Left colon (tissue), 2 donors: ENCODE data around the gene LRFN3. TPM values are rescaled to one million over a fixed set of nuclear protein-coding genes. Genes with fewer than 3 reads are reported as not detected.
"Not testable (repeated sequence)": the region's sequence is repeated elsewhere in the genome, so short reads cannot be mapped to it uniquely, and the experiment has no call there.

Experiments
- ATAC-seq: fragments of 200-7000 bp; cut with Tn5 transposase; one replicate; pipeline ENCODE4 v1.9.1; 2020; ENCODE audit warnings: mild to moderate bottlenecking, moderate library complexity
- DNase-seq, 2 donors: peaks; one replicate each; pipeline ENCODE4 v3.0.0-alpha.2; 2020
- intact Hi-C, 2 donors: fragments of 100-400 bp; cut with DNase I in 1 of 2; cut with micrococcal nuclease in 1 of 2; formaldehyde crosslinking; loops; one replicate each; pipeline versions ENCODE4 v1.11.2 to v1.14.0; 2022; cut with DNase I, micrococcal nuclease
- total RNA-seq, 2 donors: library from RNA; stranded (reverse); fragmentation: NEBNext Ultra II Directional; extraction: Animal tissue kit (Norgen Biotek cat#: 25700); gene quantifications; one replicate each; pipeline ENCODE4 v1.2.1, GENCODE V29; 2021
- donor health status: DM: no; HTN: no; CAD: no.
- donor health status: DM: yes; HTN: yes; CAD: no.

The LRFN3 gene
- total RNA-seq, 2 donors from 2014 or later = 12.5 to 14.7 TPM

DNA sequence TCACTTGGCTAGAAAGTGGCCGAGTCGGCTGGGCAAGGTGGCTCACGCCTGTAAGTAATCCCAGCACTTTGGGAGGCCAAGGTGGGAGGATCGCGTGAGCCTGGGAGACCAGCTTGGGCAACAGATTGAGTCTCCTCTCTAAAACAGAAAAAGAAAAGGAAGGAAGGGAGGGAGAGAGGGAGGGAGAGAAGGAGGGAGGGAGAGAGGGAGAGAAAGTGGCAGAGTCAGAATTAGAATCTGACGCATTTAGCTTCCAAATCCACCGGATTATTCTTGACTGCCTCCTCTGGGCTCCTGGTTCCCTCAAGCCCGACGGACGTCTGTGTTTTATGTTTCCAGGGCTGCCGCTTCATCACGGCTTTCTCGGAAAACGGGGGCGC lies 22.5 kb downstream of the LRFN3 start:
- no peak for ATAC-seq
- DNase-seq = no peak
- intact Hi-C loops = no loop called here

DNA sequence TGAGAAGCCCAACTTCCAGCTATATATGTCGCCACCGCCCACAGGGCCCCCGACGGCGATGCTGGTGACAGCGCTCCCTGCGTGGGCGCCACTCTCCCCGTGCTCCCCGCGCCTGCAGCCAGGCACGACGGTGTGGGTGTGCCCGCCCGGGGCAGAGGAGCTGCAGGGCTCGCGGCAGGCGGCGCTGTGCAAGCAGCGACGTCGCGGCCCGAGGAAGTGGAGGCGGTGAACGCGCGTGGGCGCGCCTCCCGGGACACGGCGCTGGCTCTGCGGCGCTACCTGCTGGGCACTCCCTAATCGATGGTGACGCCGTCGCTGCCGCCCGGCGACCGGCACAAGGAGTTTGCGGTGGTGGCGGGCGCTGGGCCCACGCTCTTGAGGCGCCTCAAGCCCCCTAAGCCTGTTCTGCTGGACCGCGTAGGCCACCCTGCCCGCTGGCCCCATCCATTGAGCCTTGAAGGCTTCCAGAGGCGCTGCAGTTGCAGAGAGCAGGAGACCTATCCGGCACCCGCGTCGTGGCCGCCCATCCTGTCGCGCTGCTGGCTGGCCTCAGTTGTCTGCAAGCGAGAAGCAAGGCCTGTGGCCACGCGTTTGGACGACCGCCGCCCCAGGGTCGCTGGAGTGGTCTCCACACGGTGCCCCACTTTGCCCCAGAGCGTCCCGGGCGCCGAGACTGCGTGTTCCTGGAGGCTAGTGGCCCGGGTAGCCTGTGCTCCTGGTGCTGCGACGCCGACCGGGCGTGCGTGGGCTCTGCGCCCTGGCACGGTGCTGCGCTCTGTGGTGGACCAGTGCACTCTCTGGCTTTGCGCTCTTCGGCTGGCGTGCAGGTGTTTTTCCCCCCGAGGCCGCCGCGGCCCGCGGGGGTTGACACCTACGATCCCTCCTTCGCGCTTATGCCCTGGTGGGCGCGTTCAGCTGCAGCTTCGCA lies 23.1 kb downstream of the LRFN3 start:
- peak in 1 of 2 donors; percentile 40 for DNase-seq
- intact Hi-C loops = no loop called here
- peak; percentile 59 for ATAC-seq

DNA sequence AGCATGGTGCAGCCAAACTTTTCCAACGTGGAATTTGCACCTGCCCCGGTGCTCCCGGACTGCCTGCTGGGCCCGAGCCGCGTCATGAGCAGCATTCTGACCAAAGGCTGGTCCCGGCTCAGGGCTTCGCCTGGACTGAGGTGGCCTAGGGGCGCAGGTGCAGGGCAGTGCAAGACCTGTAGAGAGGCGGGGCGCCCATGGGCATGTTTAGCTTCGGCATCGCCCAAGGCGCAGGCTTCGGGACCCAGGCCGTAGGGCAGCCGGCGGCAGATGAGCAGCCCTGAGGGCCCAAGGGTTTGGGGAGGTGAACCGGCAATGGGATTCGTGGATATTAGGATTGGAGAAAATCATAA lies 23.8 kb downstream of the LRFN3 start:
- DNase-seq (no peak), ATAC-seq (no peak)
- intact Hi-C loops = no loop called here

- intact Hi-C loops = no loop called here
- no peak for DNase-seq
- no peak for ATAC-seq
Measured at GRCh38 chr19:35960432-35960972, 24.3 kb downstream of the LRFN3 start.

DNA sequence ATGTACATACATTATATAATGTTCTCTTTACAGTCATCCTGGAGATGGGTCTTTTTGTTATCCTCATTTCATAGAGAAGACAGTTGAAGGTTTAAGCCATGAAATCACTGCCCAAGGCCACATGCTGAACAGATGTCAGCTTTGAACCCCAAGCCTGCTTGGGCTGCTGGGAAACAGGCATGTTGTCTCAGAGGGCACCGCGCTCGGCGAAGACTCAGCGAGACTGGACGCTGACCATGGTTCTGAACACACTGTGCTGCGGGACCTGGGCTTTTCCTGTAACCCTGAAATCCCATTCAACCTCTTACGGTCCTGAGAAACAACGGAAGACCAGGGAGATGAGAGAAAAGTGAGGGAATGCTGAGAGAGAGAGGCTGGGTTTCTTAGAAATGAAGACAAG lies 27.3 kb downstream of the LRFN3 start:
- intact Hi-C loops = no loop called here
- peak; percentile 52 for ATAC-seq
- DNase-seq = peak in 1 of 2 donors; percentile 41

DNA sequence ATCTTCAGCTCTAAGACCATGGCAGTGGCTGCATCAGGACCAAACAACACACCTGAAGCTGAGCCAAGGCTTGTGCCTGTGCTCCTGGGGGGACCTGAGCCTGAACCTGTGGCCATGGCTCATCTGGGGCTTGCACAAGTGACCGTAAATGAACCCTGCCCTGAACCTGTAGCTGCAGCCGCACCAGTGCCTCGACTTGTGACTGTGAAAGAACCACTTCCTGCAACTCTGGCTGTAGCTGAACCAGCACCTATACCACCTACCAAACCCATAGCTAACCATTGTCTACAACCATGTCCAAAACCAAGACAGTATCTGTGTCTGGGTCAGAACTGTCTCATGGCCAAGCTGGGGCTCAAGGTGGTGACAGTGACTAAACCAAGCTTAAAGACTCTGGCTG lies 30.6 kb downstream of the LRFN3 start:
- ATAC-seq = no peak
- DNase-seq = no peak
- intact Hi-C loops = no loop called here

- intact Hi-C loops = no loop called here
- no peak for ATAC-seq
- no peak for DNase-seq
Measured at GRCh38 chr19:35973487-35973886, 37.3 kb downstream of the LRFN3 start.

DNA sequence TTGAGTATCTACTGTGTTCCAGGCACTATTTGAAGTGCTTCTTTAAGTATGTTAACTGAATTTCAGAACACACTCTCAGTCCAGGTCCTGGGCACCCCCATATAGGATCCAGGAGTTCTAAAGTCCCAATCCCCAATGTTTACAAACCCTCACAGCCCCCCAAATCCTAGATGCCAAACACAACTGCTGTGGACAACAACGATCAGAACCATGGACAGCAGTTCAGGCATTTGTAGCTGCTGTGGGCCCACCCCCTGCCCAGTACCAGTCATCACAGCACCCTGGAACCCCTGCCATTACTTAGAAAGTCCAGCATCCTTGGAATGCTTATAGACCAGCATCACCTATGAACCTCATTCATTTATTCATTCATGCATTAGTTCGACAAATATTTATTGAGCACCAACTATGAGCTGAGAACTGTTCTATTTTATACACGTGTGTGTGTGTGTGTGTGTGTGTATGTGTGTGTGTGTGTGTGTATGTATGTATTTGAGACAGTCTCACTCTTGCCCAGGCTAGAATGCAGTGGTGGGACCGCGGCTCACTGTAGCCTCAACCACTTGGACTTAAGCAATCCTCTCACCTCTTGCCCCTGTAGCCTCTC lies 39.5 kb downstream of the LRFN3 start:
- no peak for ATAC-seq
- intact Hi-C loops = no loop called here
- DNase-seq = no peak

- intact Hi-C loops = no loop called here
- DNase-seq (no peak), ATAC-seq (no peak)
Measured at GRCh38 chr19:35977446-35978222, 41.5 kb downstream of the LRFN3 start.

GRCh38 chr19:35978271-35978670 lies 42.1 kb downstream of the LRFN3 start:
- ATAC-seq = no peak
- DNase-seq = no peak
- intact Hi-C loops = no loop called here

- intact Hi-C loops = no loop called here
- ATAC-seq (no peak), DNase-seq (no peak)
Measured at GRCh38 chr19:35978832-35979365, 42.7 kb downstream of the LRFN3 start.

DNA sequence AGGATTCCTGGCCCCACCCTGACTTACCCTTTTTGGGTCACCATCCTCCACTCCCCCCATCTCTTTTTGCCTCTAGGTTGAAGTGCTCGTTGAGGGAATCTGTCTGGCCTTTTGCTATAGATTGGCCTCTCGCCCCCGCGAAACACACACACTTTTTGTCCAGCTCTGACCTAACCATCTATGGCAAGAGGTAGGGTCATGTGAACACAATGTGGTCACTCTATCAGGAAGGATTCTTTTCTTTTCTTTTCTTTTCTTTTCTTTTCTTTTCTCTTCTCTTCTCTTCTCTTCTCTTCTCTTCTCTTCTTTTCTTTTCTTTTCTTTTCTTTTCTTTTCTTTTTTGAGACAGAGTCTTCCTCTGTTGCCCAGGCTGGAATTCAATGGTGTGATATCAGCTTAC lies 44.8 kb downstream of the LRFN3 start:
- intact Hi-C loops, ATAC-seq, DNase-seq: not testable (repeated sequence)

DNA sequence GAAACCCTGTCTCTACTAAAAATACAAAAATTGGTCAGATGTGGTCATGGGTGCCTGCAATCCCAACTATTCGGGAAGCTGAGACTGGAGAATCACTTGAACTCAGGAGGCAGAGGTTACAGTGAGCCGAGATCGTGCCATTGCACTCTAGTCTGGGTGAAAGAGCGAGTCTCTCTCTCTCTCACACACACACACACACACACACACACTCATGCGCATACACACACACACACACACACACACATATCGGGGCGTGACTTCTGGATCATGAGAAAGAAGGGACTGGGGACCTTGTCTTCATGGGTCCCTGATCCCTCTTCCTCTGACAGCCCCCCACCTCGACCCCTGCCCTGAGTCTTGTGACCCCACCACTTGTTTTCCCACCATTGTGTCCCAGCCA lies 47.0 kb downstream of the LRFN3 start:
- intact Hi-C loops = no loop called here
- ATAC-seq (no peak), DNase-seq (no peak)

GRCh38 chr19:35986111-35986510 lies 49.9 kb downstream of the LRFN3 start:
- intact Hi-C loops = no loop called here
- DNase-seq = no peak
- no peak for ATAC-seq

GRCh38 chr19:35986664-35987570 lies 50.7 kb downstream of the LRFN3 start:
- peak; percentile 35 to 50 for DNase-seq
- intact Hi-C loops = no loop called here
- peak; percentile 34 for ATAC-seq

- no peak for DNase-seq
- intact Hi-C loops = no loop called here
- no peak for ATAC-seq
Measured at GRCh38 chr19:35987571-35987896, 51.4 kb downstream of the LRFN3 start.

DNA sequence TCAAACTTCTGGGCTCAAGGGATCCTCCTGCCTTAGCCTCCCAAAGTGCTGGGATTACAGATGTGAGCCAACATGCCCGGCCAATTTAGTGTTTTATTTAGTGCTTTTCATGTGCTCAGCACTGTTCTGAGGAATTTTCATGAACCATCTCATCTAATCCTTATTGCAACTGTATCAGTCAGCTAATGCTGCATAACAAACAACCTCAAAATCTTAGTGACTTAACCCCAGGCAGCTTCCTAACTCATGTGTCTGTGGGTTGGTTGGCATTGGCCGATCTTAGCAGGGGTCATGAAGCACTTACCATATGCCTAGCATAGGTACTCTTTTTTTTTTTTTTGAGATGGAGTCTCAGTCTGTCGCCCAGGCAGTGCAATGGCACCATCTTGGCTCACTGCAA lies 52.6 kb downstream of the LRFN3 start:
- intact Hi-C loops = no loop called here
- DNase-seq (no peak), ATAC-seq (no peak)

DNA sequence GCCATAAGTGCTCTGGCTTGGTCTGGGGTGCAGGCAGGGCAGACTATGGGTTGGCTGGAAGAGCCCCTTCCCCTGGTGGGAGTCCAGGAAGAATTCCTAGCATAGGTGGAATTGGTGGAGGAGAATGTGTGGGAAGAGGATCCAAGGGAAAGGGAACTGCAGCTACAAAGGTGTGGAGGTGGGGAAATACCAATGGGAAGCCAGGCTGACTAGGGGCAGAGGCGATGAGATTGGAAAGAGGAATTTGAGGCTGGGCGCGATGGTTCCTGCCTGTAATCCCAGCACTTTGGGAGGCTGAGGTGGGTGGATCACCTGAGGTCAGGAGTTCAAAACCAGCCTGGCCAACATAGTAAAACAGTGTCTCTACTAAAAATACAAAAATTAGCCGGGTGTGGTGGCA lies 54.0 kb downstream of the LRFN3 start:
- ATAC-seq = no peak
- intact Hi-C loops = no loop called here
- DNase-seq = no peak
